Myocyte (in vitro differentiated cells): Measurements from ENCODE around the gene GPR183. TPM values are rescaled to one million over a fixed set of nuclear protein-coding genes. Genes with fewer than 3 reads are reported as not detected.

ENCODE experiments used
- DNase-seq: peaks from one replicate; pipeline ENCODE4 v3.0.0-alpha.2; 2012; ENCODE audit warnings: low read depth
- total RNA-seq: library from RNA; depleted of rRNA; stranded (reverse); fragments of >200 nt; gene quantifications from 2 replicates; pipeline ENCODE4 v1.2.3, GENCODE V29; 2014

Gene GPR183
- total RNA-seq, 1 donor from 2014 or later: 0.32 TPM

GRCh38 chr13:99313501-99313900 is 6.3 kb upstream of the GPR183 start:
- peak; percentile 40 for DNase-seq

GRCh38 chr13:99312493-99312883 is 5.3 kb upstream of the GPR183 start:
- DNase-seq: peak; percentile 96

GRCh38 chr13:99311748-99312492 is 4.7 kb upstream of the GPR183 start:
- DNase-seq: no peak

GRCh38 chr13:99311137-99311536 is 3.9 kb upstream of the GPR183 start:
- no peak for DNase-seq

GRCh38 chr13:99310382-99311031 is 3.3 kb upstream of the GPR183 start:
- no peak for DNase-seq

- DNase-seq: peak; percentile 45
These were observed 1.4 kb upstream of the GPR183 start for GRCh38 chr13:99308471-99309087.

- DNase-seq: peak; percentile 64
These were observed 595 bp upstream of the GPR183 start for GRCh38 chr13:99307648-99308339.

GRCh38 chr13:99305566-99305965 is 1.6 kb downstream of the GPR183 start:
- no peak for DNase-seq

GRCh38 chr13:99305158-99305557 is 2.0 kb downstream of the GPR183 start:
- no peak for DNase-seq

- DNase-seq: no peak
These were observed 2.7 kb downstream of the GPR183 start for GRCh38 chr13:99304541-99304940.

GRCh38 chr13:99303863-99304521 is 3.2 kb downstream of the GPR183 start:
- DNase-seq: no peak

GRCh38 chr13:99302637-99303505 is 4.3 kb downstream of the GPR183 start:
- DNase-seq: no peak

GRCh38 chr13:99301913-99302636 is 5.1 kb downstream of the GPR183 start:
- DNase-seq: no peak

GRCh38 chr13:99301056-99301838 is 6.0 kb downstream of the GPR183 start:
- no peak for DNase-seq

- DNase-seq: peak; percentile 70
These were observed 7.3 kb downstream of the GPR183 start for GRCh38 chr13:99299920-99300341.

GRCh38 chr13:99299256-99299919 is 7.8 kb downstream of the GPR183 start:
- DNase-seq: no peak

GRCh38 chr13:99298056-99298455 is 9.1 kb downstream of the GPR183 start:
- DNase-seq: no peak

- no peak for DNase-seq
These were observed 9.9 kb downstream of the GPR183 start for GRCh38 chr13:99297331-99297730.
